ENCODE results near the gene CLIC1.
A peak's percentile ranks its signal among the peaks of the same experiment; 100 is the strongest.

Gene CLIC1

DNA sequence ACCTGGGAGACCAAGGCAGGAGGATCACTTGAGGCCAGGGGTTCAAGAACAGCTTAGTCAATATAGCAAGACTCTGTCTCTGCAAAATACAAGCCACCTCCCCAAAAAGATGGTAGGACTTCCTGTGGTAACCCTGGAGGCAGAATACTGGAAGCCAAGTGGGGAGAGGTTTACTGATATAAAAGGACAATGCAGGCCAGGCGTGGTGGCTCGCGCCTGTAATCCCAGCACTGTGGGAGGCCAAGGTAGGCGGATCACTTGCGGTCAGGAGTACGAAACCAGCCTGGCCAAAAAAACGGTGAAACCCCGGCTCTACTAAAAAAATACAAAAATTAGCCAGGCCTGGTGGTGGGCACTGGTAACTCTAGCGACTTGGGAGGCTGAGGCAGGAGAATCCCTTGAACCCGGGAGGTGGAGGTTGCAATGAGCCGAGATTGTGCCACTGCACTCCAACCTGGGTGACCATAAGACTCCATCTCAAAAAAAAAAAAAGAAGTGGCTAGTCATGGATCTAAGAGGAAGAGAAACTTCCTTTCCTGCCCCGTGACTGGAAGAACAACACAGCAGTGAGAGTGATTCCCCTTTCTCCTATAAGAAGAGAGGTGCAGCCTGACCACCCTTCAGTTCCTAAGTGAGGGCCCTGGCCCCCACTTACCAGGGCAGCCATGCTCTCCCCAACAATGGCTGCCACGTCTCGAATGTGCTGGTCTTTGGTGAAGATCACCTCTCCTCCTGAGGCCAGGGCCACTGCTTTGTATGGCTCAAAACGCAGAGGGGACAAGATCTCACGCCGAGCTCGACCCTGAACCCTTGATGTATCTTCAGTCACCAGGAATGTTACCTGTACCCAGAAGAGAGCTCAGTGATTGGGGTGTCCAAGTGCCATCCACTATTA, 32.3 kb upstream of the CLIC1 start:
- DNase-seq, result no peak

DNA sequence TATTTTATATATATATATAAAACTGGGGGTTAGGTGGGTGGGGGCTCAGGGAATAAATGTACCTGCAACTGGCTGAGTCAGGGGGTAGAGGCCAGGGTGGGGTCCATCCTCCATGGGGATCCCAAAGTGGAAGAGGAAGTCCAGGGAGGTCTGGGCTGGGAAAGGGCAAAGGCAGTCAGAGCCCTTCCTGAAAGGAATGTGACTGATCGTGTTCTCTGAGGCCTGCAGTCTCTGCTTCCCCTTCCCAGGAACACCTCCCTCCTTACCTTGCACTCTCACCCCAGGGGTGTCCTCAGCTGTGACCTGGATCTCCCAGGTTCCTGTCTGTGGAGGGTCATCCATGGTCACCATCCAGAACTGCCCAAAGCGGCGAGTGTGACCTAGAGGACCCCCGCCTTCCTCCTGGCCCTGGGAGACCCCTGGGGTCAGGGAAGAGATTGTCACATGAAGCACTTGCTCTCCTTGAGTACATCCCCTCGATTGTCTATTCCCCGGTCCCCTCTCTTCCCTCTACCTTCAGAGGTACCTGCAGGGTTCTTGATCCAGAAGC, 30.8 kb upstream of the CLIC1 start:
- no peak for DNase-seq

DNA sequence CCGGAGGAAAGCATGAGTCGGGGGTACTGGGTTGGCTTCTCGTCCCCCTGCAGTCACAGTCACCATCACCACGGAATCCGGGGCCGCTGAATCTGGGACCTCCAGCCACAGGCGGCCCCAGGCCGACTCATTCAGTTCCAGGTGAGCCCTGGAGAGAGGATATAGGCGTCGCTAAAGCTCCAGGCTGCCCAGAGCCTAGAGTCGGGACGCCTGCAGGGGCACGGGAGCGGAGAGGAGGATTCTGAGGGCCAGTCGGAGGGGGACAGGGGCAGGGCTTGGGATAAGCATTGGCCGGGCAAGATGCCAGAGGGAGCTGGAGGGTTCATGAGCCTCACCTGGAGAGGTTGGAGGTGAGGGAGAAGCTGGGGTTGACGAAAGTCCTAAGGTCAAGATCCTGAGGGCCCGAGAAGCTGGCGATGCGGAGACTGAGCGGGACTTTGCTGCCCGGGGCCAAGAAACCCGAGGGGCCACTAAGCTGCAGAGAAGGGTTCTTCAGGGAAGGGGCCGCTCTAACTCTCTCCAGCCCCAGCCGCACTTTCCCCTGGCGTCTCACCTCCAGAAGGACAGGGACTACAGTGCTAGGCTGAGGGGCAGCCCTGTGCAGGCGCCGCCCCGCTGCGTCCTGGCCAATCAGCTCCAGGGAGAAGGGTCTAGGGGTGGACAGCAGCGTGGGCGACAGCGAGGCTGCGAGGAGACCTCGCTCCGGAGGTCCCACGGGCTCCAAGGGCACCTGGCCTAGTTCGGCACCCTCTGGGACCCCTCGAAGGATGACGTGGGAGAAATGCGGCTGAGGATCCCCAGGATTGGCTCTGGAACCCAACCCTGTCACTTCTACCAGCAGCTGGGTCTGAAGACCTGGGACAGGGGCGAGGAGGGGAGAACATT, 29.8 kb upstream of the CLIC1 start:
- peak; percentile 65 for DNase-seq

DNA sequence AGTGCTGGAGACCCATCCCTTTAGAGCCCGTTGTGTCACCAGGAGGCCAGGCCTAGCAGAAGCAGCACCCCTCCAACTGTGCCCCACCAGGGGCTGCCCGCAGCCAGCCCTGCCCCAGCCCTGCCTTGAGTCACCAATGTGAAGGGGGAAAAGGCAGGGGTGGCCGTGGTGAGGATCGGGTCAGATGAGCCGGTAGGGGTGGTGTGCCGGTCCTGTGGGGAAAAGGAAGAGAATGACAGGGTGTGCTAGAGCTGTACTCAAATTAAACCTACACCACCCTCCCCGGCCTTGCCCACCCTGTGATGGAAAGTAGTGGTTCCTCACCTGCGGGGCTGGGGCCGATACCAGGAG, 29.2 kb upstream of the CLIC1 start:
- no peak for DNase-seq

DNA sequence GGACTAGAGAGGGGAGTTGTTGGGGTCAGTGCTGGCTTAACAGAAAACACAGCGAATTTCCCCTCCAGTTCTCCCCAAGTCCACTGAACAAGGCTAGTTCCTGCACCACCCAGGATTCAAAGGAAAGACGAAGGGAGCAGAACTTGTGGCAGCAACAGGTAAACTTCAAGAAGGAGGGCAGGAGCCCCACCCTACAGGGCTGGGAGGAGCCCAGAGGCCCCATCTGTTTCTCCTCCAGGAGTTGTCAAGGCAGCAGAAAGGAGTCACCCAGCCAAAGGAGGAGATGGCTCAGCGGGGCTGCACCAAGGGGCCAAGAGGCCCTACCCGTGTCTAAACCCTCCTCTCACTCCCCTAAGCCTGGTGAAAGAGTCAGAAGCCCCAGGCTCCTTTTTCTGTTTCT, 27.9 kb upstream of the CLIC1 start:
- DNase-seq, result peak; percentile 16

DNA sequence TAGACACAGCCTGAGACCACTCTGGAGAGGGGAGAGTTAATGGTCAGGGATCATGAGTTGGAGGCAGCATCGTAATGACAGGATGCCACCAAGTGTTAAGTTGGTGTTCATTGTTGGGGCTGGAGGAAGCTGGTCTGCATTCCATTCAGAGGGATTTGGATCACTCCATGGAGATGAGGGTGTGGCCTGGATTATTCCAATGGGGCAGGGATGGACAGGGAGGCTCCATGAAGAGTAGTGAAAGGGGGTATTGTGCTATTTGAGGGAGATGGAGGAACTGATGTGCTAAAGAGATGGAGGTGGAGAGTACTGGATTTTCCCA, 27.2 kb upstream of the CLIC1 start:
- peak; percentile 93 for DNase-seq

DNA sequence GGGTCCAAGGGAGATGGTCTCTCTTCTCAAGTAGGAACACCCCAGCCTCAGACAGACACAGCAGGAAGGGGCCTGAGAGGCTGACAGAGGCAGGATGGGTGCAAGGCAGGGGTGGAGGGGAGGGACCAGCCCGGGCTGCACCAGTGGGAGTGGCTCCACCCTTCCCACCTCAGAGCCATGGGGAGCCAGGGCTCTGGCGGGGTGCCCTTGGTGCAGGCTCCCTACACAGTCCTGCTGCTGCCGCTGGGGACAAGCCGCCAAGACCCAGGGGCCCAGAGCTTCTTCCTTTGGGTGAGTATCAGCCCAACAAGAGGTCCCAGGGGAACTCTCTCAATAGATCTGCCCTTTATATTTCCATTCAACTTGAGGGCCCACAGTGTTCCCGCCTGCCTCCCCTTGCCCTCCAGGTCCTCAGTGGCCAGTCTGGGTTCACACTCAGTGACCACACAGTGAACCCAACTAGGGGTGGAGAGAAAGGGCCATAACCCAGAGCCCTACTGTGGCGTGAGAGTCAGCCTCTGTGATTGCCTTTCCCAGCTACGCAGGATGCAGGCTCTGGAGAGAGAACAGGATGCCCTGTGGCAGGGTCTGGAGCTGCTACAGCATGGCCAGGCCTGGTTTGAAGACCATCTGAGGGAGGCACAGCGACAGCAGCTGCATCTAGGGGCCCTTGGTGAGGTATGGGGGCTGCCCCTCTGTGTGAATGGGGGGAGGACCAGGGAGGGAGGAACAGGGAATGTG, 26.7 kb upstream of the CLIC1 start:
- no peak for DNase-seq

DNA sequence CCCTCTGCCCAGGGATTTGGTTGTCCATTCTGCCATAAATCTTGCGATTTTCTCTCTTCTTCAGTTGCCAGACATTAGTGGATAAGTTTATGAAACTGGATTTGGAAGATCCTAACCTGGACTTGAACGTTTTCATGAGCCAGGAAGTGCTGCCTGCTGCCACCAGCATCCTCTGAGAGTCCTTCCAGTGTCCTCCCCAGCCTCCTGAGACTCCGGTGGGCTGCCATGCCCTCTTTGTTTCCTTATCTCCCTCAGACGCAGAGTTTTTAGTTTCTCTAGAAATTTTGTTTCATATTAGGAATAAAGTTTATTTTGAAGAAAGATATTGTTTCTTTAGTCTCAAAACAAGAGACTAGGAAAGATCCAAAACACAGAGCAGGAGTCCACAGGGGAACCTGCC, 26.0 kb upstream of the CLIC1 start, which contains the start of gene SAPCD1:
SAPCD1 (plus strand) TSS at position 301 of the 400 bp plus-strand sequence. CDS start 399 bp downstream, outside the sequence.
- DNase-seq, result no peak

DNA sequence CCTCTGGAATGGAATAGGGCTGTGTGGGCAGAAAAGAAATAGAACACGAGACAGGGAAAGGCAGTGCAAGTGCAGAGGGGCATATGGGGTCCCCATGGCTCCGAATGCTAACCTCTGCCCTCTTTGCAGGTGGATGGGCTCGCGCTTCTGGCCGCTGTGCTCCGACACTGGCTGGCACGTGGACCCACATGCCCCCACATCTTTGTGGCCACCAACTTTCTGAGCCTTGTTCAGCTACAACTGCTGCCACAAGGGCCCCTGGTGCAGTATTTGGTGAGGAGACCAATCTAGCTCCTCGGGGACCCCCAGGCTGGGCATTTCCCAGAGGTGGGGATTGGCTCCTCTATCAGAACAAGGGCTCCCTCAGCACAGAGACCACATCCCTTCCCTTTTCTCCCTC, 25.0 kb upstream of the CLIC1 start:
- no peak for DNase-seq

DNA sequence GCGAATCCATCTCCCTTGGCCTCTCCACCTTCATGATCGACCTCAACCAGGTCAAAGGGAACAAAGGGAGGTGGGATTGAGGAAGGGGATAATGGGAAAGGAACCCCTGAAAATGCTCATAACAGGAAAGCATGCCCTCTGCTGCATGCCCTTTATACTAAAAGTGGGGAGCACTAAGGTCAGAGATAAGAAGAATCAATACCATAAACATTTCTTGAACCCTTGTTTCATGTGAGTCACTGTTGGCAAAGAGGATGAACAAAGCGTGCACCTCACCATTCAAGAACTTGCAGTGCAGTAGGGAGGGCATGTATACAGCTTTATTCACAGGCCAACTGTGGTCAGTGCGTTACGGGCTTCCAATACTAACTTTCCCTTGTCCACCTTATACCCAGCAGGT, 24.5 kb upstream of the CLIC1 start:
- DNase-seq, result no peak

DNA sequence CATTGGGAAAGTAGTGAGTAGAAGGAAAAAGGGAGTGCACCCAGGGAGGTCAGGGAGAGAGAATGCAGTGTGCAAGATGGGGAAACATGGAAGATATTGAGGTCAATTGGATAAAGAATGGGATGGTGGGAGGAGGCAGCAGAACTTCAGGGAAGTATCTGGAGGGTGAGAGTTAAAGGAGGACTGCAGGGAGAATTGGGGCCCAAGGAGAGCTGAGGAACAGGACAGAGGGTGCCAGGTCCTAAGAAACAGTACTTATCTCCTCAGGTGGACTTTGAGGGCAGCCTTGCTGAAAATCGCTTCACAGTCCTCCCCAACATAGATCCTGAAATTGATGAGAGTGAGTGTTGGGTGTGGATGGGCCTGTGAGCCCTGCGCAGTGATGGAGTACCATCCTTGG, 22.0 kb upstream of the CLIC1 start:
- DNase-seq, result no peak

DNA sequence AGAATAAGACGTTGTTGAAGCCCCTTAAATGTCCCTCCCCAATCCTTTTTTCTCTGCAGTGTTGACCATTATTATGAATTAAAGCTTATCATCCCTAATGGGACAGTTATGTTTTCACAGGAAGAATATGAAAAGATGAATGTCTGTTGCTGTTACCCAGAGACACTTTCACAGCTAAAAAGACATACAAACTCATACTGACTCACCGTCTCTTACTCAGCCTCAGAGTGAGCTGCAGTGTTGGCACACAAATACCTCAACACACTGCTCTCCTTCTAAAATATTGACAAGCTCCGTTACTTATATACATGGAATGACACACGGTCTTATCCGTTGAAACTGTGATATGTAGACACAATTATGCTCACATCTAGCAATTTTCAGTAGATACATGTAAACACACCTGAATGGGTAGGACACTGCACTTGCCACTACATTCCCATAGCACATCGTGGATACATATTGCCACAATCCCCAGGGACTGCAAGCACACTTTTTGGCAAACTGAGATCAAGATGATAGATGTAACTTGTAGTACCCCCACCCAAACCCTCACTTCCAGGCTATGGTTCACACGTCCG, 16.5 kb upstream of the CLIC1 start:
- DNase-seq, result no peak

DNA sequence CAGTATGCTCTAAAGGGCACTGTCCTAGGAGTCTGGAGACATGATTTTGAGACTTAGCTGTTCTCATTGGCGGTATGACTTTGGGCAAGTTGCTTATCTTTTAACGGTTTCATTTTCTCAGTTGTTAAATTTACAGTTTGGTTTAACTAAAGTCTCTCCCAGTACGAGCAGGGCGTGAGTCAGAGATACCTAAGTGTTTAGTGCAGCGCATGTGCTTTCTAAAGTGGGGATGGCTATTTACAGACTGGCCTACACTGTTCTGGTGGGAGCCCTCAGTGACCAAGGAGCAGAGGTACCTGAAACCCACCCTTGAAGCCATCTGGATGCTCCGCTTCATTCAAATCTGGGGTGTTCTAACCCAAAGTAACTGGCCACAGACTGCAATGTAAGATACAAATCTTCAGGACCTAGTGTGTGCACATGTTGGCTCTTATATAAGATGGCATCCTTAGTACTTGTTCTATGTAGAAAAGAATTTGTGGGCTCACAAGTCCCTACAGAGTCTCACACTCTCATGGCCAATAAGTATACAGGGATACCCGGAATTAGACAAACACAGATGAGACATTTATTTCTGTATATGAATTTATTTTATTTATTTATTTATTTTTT, 14.2 kb upstream of the CLIC1 start:
- DNase-seq, result no peak

DNA sequence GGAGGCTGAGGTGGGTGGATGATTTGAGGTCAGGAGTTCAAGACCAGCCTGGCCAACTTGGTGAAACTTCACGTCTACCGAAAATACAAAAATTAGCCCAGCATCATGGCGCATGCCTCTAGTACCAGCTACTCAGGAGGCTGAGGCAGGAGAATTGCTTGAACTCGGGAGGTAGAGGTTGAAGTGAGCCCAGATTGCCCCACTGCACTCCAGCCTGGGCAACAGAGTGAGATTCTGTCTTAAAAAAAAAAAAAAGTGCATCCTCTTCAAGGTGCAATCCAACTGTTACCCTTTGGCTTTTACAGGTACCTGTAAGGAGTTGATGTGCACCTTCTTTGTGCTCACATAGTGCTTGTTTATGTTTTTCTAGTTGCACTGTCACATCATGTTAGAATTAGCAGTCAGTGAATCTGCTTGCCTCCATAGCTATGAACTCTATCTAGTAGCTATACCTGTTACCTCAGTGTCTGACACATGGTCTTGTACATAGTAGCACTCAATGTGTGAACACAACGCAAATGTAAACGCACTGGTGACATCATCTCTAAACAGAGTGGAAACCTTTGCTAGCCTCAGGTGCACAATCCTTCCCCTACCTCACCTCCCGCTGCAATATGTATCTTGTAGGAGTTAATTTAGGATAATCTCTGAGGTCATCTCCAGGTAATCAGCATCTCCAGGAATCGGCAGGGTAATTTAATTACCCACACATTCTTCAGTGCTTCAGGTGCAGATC, 13.1 kb upstream of the CLIC1 start:
- DNase-seq, result no peak

DNA sequence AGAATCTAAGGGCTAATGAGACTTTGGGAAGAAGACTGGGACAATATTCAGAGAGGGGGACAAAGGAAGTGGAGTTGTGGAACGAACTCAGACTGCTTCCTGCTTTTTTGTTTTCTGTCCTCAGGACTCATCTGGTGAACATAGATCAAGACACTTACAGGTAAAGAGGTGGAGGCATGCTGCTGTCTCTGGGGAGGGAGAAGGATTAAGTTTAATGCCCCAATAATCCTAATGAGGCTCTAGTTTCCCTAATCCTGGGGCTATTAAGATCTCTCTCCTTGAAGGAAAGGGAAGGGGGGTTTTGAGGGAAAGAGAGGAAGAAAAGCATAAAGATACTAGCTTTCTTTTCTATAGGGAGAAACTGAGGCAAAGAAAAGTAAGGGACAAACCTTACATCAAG, 8.1 kb upstream of the CLIC1 start:
- DNase-seq, result no peak

DNA sequence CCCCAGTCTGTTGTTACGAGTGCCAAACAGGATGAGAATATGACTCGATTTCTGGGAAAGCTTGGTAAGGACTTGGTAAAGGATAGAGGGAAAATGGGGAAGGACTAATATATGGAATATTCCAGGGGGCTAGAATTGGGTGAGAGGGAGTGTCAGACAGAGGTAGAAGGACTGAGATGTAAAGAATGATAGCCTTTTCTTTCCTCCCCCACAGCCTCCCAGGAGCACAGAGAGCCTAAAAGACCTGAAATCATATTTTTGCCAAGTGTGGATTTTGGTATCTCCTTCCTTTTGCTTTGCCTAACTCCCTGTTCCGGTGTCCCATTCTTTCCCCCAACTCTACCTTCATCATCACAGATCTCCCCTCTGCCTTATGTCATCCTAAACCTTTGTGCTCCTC, 6.6 kb upstream of the CLIC1 start:
- no peak for DNase-seq

DNA sequence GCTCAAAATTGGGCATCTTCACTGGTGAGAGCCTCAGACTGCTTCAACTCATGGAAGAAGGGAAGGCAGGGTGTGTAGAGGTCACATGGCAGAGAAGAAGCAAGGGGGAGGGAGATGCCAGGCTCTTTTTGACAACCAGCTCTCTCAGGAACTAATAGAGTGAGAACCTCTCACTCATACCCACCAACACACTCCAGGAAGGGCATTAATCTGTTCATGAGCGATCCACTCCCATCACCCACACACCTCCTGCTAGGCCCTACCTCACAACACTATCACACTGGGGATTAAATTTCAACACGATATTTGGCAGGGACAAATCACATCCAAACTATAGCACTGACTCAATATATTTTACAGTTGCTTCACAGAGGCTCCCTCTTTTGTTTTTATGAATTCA, 5.5 kb upstream of the CLIC1 start:
- DNase-seq, result no peak

DNA sequence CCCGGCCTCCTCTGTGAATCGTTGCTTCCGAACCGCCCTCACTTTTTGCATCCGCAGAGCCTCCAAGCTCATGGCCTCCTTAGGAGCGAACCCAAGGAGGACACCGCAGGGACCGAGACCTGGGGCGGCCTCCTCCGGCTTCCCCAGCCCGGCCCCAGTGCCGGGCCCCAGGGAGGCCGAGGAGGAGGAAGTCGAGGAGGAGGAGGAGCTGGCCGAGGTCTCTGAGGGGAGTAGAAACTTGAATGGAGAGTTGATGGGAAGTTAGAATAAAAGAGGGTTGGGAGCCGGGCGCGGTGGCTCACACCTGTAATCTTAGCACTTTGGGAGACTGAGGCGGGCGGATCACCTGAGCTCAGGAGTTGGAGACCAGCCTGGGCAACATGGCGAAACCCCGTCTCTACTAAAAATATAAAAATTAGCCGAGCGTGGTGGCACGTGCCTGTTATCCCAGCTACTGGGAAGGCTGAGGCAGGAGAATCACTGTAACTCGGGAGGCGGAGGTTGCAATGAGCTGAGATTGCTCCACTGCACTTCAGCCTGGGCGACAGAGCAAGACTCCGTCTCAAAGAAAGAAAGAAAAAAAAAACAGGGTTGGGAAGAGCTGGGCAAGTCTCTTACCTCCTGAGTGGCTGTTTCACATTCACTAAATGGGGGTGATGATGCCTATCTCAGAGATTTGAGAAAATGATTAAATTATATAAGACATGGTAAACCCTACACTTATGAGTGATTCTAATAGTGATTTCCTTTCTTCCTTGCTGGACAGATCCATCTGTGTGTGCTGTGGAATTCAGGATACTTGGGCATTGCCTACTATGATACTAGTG, 4.3 kb upstream of the CLIC1 start:
- DNase-seq, result no peak

DNA sequence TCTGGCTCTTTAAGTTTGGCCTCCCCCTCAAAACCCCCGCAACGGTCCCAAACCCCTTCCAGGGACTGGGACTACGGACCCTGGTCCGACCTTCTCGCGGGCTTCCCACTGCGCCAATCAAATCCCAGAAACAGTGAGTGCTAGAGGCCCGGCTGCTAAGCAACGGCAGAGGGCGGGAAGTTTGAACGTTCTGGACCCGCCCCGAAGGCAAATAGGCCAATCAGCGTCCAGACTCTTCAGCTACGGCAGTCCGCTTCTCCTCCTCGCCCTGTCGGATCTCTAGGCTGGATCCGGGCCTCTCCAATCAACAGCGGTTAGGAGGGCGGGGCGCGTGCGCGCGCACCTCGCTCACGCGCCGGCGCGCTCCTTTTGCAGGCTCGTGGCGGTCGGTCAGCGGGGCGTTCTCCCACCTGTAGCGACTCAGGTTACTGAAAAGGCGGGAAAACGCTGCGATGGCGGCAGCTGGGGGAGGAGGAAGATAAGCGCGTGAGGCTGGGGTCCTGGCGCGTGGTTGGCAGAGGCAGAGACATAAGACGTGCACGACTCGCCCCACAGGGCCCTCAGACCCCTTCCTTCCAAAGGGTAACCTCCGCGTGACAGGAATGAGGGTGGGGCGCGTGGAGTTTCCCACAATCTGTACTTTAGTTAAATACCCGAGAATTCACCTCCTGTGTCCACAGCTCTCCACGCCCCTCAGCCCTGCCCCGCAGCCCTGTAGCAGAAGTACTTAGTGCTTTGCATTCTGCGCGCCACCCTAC, 3.5 kb upstream of the CLIC1 start, which contains the start of gene MSH5:
MSH5 (plus strand) TSS at position 367 of the 758 bp plus-strand sequence. CDS start 462 bp downstream, outside the sequence.
- peak; percentile 100 for DNase-seq

Measured in eye (tissue), 1 donor.